HepG2 (cell line): Measurements from ENCODE around the gene MROH2A. TPM values are rescaled to one million over a fixed set of nuclear protein-coding genes. Genes with fewer than 3 reads are reported as not detected.

Experiments used
- CAMTA2 ChIP-seq: sonication (generic); formaldehyde crosslinking; IDR thresholded peaks from 2 replicates; pipeline ENCODE4 v1.4.0; 2020; ENCODE audit warnings: mild to moderate bottlenecking, missing genetic modification reagents, borderline replicate concordance
- E2F2 ChIP-seq: sonication (generic); formaldehyde crosslinking; IDR thresholded peaks from 2 replicates; pipeline ENCODE4 v1.4.0; 2020; ENCODE audit warnings: missing genetic modification reagents, borderline replicate concordance
- ETV5 ChIP-seq: IDR thresholded peaks from 2 replicates; pipeline ENCODE4 v1.6.1; 2018; ENCODE audit warnings: missing biosample characterization, missing genetic modification reagents, inconsistent platforms, borderline replicate concordance
- HHEX ChIP-seq: IDR thresholded peaks from 2 replicates; pipeline ENCODE4 v1.6.1; 2016; ENCODE audit warnings: control low read depth
- MED13 ChIP-seq: sonication (generic); formaldehyde crosslinking; IDR thresholded peaks from 2 replicates; pipeline ENCODE4 v1.5.0; 2020; ENCODE audit warnings: missing genetic modification reagents
- MEIS1 ChIP-seq: sonication (generic); formaldehyde crosslinking; IDR thresholded peaks from 2 replicates; pipeline ENCODE4 v1.9.0; 2021; ENCODE audit warnings: mild to moderate bottlenecking, missing genetic modification reagents, moderate library complexity, borderline replicate concordance
- SNAPC4 ChIP-seq: sonication (generic); formaldehyde crosslinking; IDR thresholded peaks from 2 replicates; pipeline ENCODE4 v1.4.0; 2020; ENCODE audit warnings: mild to moderate bottlenecking, missing genetic modification reagents
- ZBTB43 ChIP-seq: sonication (generic); formaldehyde crosslinking; conservative IDR thresholded peaks from 2 replicates; pipeline ENCODE4 v1.4.0; 2020; ENCODE audit warnings: missing genetic modification reagents
- ZFYVE20 ChIP-seq: sonication (generic); formaldehyde crosslinking; IDR thresholded peaks from 2 replicates; pipeline ENCODE4 v1.8.0; 2023; ENCODE audit warnings: low read depth, mild to moderate bottlenecking, moderate library complexity, missing genetic modification reagents, borderline replicate concordance
- ZNF251 ChIP-seq: sonication (generic); formaldehyde crosslinking; IDR thresholded peaks from 2 replicates; pipeline ENCODE4 v1.9.0; 2021; ENCODE audit warnings: mild to moderate bottlenecking, missing genetic modification reagents
- ZNF564 ChIP-seq: sonication (generic); formaldehyde crosslinking; IDR thresholded peaks from 2 replicates; pipeline ENCODE4 v1.8.1; 2023; ENCODE audit warnings: mild to moderate bottlenecking, missing genetic modification reagents
- ZSCAN30 ChIP-seq: sonication (generic); formaldehyde crosslinking; IDR thresholded peaks from 2 replicates; pipeline ENCODE4 v1.5.0; 2020; ENCODE audit warnings: mild to moderate bottlenecking, missing genetic modification reagents
- polyA plus RNA-seq, 8 experiments: library from polyadenylated mRNA; depleted of rRNA in 3 of 8; stranded (reverse) in 7 of 8; unstranded in 1 of 8; fragments of >200 nt; fragmentation: Illumina TruSeq in 4 of 8; extraction: Trizol in 4 of 8; gene quantifications; 2 replicates each; pipeline versions ENCODE4 v1.2.1 to v1.2.3, GENCODE V29; 2011 to 2016; ENCODE audit warnings: low read depth in 4 of 8, missing spikeins in 1 of 8, mixed read lengths in 1 of 8; ENCODE audit not compliant: insufficient read depth in 1 of 8
- total RNA-seq, 5 experiments: library from RNA; depleted of rRNA; stranded (reverse); fragments of >200 nt; fragmentation: Illumina TruSeq; extraction: Trizol; gene quantifications; 2 replicates each; pipeline ENCODE4 v1.2.3, GENCODE V29; 2016; ENCODE audit warnings: low read depth in 1 of 5
- TF ChIP-seq, protein P1 (sequence below): sonication (generic); formaldehyde crosslinking; IDR thresholded peaks from 2 replicates; pipeline ENCODE4 v1.4.0; 2020; ENCODE audit warnings: missing genetic modification reagents, borderline replicate concordance
- TF ChIP-seq, protein P2 (sequence below): IDR thresholded peaks from 2 replicates; pipeline ENCODE4 v1.6.1; 2016; ENCODE audit warnings: low read depth, borderline replicate concordance

MROH2A gene
- total and polyA plus RNA-seq, 2 of the 13 experiments (the other 11 are each of a cell fraction or from before 2014, with no cell fraction given), result 0.03 to 0.04 TPM

DNA sequence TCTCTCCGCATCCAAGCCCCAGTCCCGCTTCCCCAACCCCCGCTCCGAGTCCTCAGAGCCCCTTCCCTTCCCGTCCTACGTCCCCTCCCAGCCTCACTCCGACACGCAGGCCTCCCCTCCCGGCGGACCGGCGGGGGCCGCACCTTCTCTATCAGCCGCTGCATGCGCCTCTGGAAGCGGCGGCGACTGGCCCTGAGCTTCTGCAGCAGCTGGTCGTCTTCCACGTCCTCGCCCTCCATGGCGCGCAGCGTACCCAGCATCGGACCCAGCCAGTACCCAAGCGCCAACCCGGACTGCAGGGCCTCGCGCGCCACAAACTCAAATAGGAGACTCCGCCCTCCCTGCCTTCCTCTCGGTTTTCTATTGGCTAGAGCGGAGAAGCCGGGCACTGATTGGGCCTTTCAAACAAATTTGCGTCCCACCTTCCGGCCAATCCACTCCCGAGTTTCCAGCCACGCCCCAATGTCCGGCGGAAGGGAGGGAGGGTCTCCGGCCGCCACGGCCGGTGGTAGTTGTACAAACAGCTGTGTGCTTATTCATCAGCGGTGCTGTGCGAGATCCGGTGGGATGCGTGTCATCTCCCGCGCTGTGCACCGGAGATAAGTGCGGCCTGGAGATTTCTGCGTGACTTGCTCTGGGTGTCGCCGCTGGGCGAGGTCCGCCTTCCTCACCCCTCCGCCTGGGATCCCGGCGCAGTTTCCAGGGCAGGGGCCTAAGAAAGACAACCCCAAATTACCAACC lies 76.3 kb downstream of the MROH2A start, which contains the start of gene HJURP (continued):
- TF ChIP-seq ZNF251 (no peak), E2F2 (peak; percentile 88; the same call in 1 of the 2 replicates), MEIS1 (no peak), CAMTA2 (CRISPR knock-in tag) (no peak), ZFYVE20 (CRISPR knock-in tag) (0 out of 2 replicates have a peak, but pooled peaks have one; percentile 41), HHEX (CRISPR knock-in tag) (no peak), ZBTB43 (no peak), SNAPC4 (CRISPR knock-in tag) (no peak), ETV5 (peak; percentile 85), MED13 (CRISPR knock-in tag) (peak; percentile 51; the same call in 1 of the 2 replicates), ZSCAN30 (CRISPR knock-in tag) (no peak), ZNF564 (CRISPR knock-in tag) (peak; percentile 86; the same call in 1 of the 2 replicates)
- TF ChIP-seq, protein P1, sequence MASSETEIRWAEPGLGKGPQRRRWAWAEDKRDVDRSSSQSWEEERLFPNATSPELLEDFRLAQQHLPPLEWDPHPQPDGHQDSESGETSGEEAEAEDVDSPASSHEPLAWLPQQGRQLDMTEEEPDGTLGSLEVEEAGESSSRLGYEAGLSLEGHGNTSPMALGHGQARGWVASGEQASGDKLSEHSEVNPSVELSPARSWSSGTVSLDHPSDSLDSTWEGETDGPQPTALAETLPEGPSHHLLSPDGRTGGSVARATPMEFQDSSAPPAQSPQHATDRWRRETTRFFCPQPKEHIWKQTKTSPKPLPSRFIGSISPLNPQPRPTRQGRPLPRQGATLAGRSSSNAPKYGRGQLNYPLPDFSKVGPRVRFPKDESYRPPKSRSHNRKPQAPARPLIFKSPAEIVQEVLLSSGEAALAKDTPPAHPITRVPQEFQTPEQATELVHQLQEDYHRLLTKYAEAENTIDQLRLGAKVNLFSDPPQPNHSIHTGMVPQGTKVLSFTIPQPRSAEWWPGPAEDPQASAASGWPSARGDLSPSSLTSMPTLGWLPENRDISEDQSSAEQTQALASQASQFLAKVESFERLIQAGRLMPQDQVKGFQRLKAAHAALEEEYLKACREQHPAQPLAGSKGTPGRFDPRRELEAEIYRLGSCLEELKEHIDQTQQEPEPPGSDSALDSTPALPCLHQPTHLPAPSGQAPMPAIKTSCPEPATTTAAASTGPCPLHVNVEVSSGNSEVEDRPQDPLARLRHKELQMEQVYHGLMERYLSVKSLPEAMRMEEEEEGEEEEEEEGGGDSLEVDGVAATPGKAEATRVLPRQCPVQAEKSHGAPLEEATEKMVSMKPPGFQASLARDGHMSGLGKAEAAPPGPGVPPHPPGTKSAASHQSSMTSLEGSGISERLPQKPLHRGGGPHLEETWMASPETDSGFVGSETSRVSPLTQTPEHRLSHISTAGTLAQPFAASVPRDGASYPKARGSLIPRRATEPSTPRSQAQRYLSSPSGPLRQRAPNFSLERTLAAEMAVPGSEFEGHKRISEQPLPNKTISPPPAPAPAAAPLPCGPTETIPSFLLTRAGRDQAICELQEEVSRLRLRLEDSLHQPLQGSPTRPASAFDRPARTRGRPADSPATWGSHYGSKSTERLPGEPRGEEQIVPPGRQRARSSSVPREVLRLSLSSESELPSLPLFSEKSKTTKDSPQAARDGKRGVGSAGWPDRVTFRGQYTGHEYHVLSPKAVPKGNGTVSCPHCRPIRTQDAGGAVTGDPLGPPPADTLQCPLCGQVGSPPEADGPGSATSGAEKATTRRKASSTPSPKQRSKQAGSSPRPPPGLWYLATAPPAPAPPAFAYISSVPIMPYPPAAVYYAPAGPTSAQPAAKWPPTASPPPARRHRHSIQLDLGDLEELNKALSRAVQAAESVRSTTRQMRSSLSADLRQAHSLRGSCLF (CRISPR knock-in tag), result no peak
- TF ChIP-seq, protein P2, sequence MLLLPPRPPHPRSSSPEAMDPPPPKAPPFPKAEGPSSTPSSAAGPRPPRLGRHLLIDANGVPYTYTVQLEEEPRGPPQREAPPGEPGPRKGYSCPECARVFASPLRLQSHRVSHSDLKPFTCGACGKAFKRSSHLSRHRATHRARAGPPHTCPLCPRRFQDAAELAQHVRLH, result 0 out of 2 replicates have a peak, but pooled peaks have one; percentile 58
